Measurements from ENCODE around the gene MAPK11.

GRCh38 chr22:50308986-50309600, 38.9 kb upstream of the MAPK11 start:
- TF ChIP-seq POLR2A (IDR thresholded peaks at IDR 0.05; ENCODE audit: low read depth, low read length) (no peak), TAF1 (IDR thresholded peaks at IDR 0.05; ENCODE audit: borderline replicate concordance, low read depth, low read length) (no peak)
